Measurements from ENCODE around the gene RGS6.
A peak's percentile ranks its signal among the peaks of the same experiment; 100 is the strongest.

RGS6 gene

GRCh38 chr14:72419226-72419775, 487.1 kb downstream of the RGS6 start:
- DNase-seq = no peak

GRCh38 chr14:72420749-72421474, 488.7 kb downstream of the RGS6 start:
- peak; percentile 87 for DNase-seq

- no peak for DNase-seq
Measured at GRCh38 chr14:72423957-72424356, 491.7 kb downstream of the RGS6 start.

GRCh38 chr14:72430457-72430856, 498.2 kb downstream of the RGS6 start:
- DNase-seq = no peak

GRCh38 chr14:72432748-72433147, 500.5 kb downstream of the RGS6 start:
- DNase-seq = no peak

GRCh38 chr14:72433511-72433910, 501.3 kb downstream of the RGS6 start:
- DNase-seq = no peak

GRCh38 chr14:72434856-72435255, 502.6 kb downstream of the RGS6 start:
- no peak for DNase-seq

- DNase-seq = peak; percentile 78
Measured at GRCh38 chr14:72439707-72440106, 507.5 kb downstream of the RGS6 start.

- peak; percentile 21 for DNase-seq
Measured at GRCh38 chr14:72443256-72443655, 511.0 kb downstream of the RGS6 start.

- DNase-seq = peak; percentile 66
Measured at GRCh38 chr14:72443991-72444441, 511.8 kb downstream of the RGS6 start.

- DNase-seq = no peak
Measured at GRCh38 chr14:72444701-72445100, 512.5 kb downstream of the RGS6 start.

GRCh38 chr14:72448212-72448611, 516.0 kb downstream of the RGS6 start:
- DNase-seq = no peak

- no peak for DNase-seq
Measured at GRCh38 chr14:72450473-72451044, 518.3 kb downstream of the RGS6 start.

GRCh38 chr14:72451054-72451972, 519.1 kb downstream of the RGS6 start:
- DNase-seq = peak; percentile 76

GRCh38 chr14:72452774-72453173, 520.5 kb downstream of the RGS6 start:
- no peak for DNase-seq

- no peak for DNase-seq
Measured at GRCh38 chr14:72454388-72455160, 522.3 kb downstream of the RGS6 start.

- DNase-seq = no peak
Measured at GRCh38 chr14:72457641-72458040, 525.4 kb downstream of the RGS6 start.

- no peak for DNase-seq
Measured at GRCh38 chr14:72462056-72462455, 529.8 kb downstream of the RGS6 start.

GRCh38 chr14:72463291-72463866, 531.1 kb downstream of the RGS6 start:
- no peak for DNase-seq

GRCh38 chr14:72464226-72464625, 532.0 kb downstream of the RGS6 start:
- no peak for DNase-seq

GRCh38 chr14:72466325-72466724, 534.1 kb downstream of the RGS6 start:
- DNase-seq = no peak

- DNase-seq = no peak
Measured at GRCh38 chr14:72471346-72471745, 539.1 kb downstream of the RGS6 start.
